ENCODE results near the gene MXRA8. TPM values are rescaled to one million over a fixed set of nuclear protein-coding genes. Genes with fewer than 3 reads are reported as not detected.
"Not testable (repeated sequence)": the region's sequence is repeated elsewhere in the genome, so short reads cannot be mapped to it uniquely, and the experiment has no call there.

MXRA8 gene
- total RNA-seq, 2 donors from 2014 or later = 38.3 to 44.3 TPM

DNA sequence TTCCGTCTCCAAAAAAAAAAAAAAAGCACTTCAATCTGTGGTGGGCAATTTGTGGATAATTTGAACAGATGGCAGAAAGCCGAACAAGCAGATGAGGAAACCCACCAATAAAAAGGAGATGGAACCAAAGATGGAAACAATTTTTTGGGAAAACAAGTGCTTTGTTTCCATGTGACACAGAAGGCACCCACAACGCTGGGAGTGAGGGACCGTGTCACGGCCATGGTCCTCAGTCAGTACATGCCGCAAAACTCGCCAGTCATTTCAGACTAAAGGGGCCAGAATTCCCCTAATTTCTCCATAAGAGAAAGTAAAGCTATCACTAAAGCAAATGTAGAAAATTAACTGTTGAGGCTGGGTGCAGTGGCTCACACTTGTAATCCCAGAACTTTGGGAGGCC, 35.8 kb upstream of the MXRA8 start:
- no peak for ATAC-seq
- no peak for DNase-seq
- intact Hi-C loops (cut with DNase I) = no loop called here

- intact Hi-C loops (cut with DNase I) = no loop called here
- DNase-seq = no peak
Observed at GRCh38 chr1:1393428-1393827, 35.1 kb upstream of the MXRA8 start.

DNA sequence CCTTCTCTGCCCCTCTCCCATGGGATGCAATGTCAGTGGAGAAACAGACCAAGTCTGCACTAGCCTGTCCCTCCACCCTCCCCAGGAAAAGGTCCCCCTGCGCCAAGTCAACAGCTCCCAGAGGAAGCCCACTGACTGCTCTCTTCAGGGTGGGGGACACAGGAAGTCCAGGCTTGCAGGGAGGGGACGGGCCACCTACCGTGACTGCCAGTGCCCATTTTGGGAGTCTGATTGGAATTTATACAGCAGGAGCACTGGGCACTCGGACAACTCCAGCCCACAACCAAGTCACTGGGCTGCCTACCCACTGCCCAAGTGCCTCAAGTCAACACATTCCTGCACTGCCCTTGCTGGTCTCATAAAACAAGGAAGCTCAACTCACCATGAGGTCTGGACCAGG, 34.7 kb upstream of the MXRA8 start:
- DNase-seq (no peak), ATAC-seq (no peak)
- intact Hi-C loops (cut with DNase I) = no loop called here

More at GRCh38 chr1:1393428-1393827, 35.1 kb upstream of the MXRA8 start:
- ATAC-seq = no peak

- intact Hi-C loops (cut with DNase I) = no loop called here
- peak; percentile 15 for DNase-seq
- ATAC-seq = no peak
Observed at GRCh38 chr1:1391225-1391624, 32.9 kb upstream of the MXRA8 start.

- DNase-seq = no peak
- intact Hi-C loops (cut with DNase I) = no loop called here
Observed at GRCh38 chr1:1390675-1391074, 32.3 kb upstream of the MXRA8 start.

GRCh38 chr1:1388078-1388472, 29.7 kb upstream of the MXRA8 start:
- intact Hi-C loops (cut with DNase I) = no loop called here
- DNase-seq = no peak

More at GRCh38 chr1:1390675-1391074, 32.3 kb upstream of the MXRA8 start:
- ATAC-seq = no peak

DNA sequence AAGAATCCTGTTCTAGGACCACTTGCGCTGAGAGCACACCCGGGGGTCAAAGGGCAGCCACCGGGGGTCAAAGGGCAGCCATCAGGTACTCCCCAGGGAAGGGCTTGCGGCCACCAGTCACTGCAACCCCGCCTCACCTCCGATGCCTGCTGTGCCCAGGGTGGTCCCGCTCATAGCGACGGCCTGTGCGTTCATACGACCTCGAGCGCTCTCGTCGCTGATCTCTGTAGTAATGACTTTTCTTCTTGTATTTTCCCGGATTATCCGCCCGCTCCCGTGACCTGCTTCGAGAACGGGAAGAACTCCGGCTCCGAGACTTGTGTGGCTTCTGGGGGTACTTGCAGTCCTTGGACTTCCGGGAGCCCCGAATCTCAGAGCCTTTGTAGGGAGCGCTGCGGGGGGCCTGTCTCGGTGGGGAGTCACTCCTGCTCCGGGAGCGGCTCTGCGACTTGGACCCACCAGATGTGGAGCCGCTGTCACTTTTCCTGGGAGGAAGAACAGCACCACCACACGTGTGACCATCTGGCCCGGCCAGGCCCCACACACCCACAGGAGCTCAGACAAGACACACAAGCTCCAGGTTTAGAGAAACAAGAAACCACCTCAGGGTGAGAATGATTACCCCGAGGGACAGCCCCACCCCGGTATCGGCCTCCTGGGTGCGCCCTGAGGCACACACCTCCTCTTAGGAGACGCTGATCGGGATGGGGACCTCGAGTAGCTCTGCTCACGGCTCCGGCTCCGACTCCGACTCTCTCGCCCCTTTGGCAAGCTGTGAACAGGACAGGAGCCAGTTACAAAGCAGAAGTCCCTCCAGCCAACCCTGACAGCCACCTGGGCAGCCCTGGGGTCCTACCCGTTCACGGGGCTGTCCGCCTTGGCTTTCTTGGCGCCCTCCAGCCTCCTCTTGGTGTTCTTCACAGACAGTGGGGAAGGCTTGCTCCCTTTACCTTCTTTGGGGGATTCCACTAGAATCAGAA, 29.0 kb upstream of the MXRA8 start:
- ATAC-seq = no peak
- intact Hi-C loops (cut with DNase I) = no loop called here
- DNase-seq = no peak

More at GRCh38 chr1:1388078-1388472, 29.7 kb upstream of the MXRA8 start:
- no peak for ATAC-seq

DNA sequence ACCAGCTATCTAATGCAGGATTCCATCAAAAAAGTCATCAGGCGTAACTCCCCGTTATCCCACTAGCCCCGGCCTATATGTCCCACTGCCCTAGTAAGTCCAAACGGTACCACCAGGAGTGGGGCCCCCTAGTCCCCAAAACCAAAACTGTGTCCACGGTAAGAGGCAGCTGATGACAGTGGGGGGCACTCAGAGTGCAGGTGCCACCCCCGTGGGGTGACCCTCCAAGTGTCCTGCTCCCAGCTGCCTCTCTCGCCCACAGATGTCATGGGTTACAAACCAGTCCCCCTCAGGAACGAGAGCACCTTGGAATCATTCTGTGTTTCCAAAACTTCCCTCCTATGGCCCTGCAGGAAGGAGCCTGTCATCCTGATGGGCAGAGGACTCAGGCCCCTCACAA, 27.6 kb upstream of the MXRA8 start:
- DNase-seq = no peak
- no peak for ATAC-seq
- intact Hi-C loops (cut with DNase I) = no loop called here

GRCh38 chr1:1385339-1385738, 27.0 kb upstream of the MXRA8 start:
- DNase-seq; intact Hi-C loops (cut with DNase I); ATAC-seq: not testable (repeated sequence)

DNA sequence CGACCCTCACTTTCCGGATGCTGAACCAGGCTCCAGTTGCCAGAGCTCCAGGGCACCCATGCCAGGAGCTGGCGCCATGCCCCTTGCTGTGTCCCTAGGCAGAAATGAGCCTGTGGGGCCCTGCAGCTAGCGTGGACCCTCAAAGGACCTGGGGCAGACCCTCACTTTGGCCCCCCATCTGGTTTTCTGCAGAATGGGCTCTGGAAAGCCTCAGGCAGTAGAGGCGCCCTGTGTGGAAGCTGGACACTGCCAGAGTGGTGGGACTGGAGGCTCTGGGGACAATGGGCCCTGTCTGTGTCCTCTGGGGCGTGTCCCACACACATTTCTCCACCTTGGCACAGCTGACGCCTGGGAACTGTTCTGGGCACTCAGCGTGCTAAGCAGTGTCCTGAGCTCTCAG, 22.9 kb upstream of the MXRA8 start:
- no peak for DNase-seq
- no peak for ATAC-seq
- intact Hi-C loops (cut with DNase I) = no loop called here

DNA sequence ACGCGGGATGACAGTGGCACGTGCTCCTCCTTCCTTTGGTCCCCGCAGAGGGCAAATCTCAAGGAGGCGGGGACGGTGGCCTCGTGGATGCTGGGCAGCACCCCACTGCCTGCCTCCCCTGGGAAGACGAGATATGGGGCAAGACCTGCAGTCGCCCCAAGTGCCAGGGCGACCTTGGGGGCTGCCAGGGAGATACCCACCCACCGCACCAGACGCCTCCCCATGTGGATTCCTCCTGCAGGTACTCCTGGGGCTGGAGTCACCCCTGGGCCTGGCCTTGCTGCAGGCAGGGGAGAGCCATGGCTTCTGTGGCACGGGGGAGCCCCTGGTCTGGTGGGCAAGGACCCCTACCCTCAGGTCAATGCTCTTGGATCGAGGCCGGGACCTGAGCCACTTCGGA, 22.5 kb upstream of the MXRA8 start:
- DNase-seq (no peak), ATAC-seq (no peak)
- intact Hi-C loops (cut with DNase I) = no loop called here

DNA sequence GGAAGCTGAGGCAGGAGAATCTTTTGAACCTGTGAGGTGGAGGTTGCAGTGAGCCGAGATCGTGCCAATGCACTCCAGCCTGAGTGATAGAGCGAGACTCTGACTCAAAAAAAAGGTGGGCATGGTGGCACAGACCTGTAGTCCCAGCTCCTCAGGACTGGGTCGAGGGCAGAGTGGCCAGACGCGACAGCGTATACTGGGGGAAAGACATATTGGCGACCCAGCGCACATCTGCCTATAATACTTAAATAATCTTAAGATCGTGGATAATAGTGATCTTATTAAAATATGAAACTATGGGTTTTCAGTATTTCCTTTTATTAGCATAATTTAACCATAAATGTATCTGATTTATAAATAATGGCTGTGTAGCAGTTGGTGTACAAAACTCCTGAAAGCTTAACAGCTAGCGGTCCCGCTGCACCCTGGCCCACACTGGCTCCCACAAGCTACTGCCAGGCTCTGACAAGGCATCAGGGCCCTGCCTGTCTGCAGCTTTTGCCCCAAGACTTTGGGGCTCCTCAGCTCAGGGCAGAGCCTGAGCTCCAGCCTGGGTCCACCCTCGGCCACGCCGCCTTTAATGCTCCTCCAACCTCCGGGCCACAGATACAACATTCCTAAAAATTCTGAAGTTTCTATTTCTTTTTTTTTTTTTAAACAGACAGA, 19.3 kb upstream of the MXRA8 start:
- DNase-seq (no peak), ATAC-seq (no peak)
- intact Hi-C loops (cut with DNase I) = no loop called here

DNA sequence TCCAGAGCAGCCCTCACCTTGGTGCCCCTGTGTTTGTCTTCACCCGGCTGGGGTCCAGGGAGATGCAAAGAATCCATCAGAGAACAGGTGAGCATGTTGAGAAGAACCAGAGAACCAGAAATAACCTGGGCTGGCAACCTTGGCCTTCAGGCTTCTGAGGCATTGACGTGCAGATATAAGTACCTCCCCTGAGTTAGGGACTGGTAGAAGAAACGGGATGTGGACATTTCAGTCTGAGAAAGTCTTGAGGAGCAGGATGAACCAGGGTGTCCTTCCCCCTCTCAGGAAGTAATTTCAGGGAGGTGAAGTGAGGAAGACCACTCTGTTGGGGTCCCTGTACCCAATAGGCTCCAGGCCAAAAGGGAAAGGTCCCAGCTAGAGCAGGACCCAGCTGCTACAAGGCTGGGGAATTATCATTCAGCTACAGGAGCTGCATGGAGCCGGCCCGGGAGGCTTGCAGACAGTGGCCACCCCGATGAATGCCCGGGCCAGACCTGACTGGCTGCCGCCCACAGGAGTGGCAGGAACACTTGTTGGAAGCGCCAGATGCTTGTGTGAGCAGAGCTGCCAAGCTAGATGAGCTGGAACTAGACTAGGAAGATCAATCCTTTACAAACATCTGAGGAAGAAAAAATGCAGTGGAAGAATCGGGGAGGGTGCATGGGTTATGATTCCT, 18.3 kb upstream of the MXRA8 start:
- no peak for ATAC-seq
- intact Hi-C loops (cut with DNase I) = no loop called here
- DNase-seq = no peak

DNA sequence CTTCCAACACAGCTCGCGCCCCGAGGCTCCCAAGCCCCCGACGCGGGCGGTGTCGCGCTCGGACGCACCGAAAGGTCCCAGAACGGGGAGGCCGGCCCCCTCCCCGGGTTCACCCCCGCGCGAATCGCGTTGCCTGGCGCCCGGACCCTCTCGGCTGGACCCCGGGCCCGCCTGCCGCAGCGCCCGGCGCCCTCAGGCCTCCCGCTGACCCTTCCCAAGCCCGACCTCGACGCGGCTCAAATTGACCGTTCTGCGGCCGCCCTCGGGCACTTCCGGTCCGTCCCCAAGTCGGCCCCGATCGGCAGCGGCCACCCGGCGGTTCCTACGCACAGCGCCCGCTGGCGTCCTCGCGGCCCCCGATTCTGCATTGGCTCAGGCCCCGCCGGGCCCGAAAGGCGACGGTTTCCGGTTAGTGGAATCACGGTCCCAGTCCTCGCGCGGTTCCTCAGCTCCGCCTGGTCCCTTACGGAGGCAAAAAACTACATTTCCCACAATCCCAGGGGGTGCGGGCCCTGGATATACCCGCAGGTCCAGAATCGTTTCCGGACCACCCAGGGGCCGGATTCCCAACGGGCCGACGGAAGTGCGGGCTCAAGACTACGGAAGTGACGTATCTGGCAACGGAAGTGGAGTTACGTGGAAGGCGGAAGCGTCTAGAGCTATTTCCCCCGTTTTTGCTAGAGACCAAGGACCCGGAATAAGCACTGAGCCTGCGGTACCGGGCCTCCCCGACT, 16.7 kb upstream of the MXRA8 start, which contains the start of gene AURKAIP1:
Gene AURKAIP1 (minus strand): TSS at position 279 of the 734 bp plus-strand sequence. CDS start 451 bp downstream, outside the sequence.
- ATAC-seq (peak; percentile 96 to 97), DNase-seq (peak; percentile 99)
- intact Hi-C loops (cut with DNase I) = no loop called here

GRCh38 chr1:1374589-1374928, 16.2 kb upstream of the MXRA8 start:
- intact Hi-C loops (cut with DNase I) = no loop called here
- DNase-seq = no peak
- ATAC-seq = peak in 1 of 2 donors; percentile 4

DNA sequence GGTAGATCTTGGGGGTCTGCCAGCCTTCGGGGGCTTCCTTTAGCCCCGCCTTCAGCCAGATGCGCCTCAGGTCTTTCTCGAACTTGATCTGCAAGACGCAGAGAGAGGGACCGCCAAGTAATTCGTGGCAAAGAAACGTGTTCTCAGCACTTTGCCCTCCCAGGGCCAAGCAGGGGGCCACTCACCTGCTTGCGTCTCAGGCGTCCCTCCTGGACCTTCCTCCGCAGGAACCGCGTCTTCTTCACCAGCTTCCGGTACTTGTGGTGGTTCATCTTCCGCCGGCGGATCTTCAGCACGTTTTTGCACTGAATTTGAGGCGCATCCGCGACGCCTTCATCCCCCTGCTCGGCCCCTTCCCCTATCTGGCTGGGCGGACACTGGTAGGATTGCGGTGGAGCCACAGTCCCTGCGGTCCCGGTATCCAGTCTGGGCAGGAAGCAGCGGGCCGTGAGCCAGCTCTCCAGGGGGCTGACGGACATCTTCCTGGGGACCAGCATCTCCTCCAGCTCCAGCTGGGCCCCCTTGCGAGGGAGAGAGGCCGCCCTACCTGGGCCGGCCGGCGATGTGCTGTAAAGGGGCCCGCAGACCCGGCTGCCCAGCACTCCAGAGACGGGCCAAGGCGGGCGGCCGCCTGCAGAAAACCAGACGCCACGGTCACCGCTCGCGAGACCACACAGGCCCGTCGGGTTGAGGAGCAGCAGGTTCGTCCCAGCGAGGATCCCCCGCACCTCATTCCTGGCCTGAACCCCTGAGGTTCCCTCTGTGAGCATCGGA, 15.6 kb upstream of the MXRA8 start:
- DNase-seq (no peak), ATAC-seq (no peak)
- intact Hi-C loops (cut with DNase I) = no loop called here

GRCh38 chr1:1373051-1373814, 14.9 kb upstream of the MXRA8 start:
- ATAC-seq (no peak), DNase-seq (no peak)
- intact Hi-C loops (cut with DNase I) = no loop called here
